H1 (cell line): ENCODE measurements around the gene VSTM4.

ENCODE experiments used
- POLR2A ChIP-seq, 2 experiments: IDR thresholded peaks; 1 replicate in 1 of 2; 2 replicates in 1 of 2; pipeline ENCODE4 v1.6.1; 2011; ENCODE audit warnings: low read depth in 2 of 2, low read length in 2 of 2, mild to moderate bottlenecking in 2 of 2; ENCODE audit errors: control extremely low read depth in 1 of 2
- SP1 ChIP-seq: IDR thresholded peaks from 2 replicates; pipeline ENCODE4 v1.6.1; 2011; ENCODE audit warnings: low read depth, low read length
- YY1 ChIP-seq: IDR thresholded peaks from 2 replicates; pipeline ENCODE4 v1.6.1; 2011; ENCODE audit warnings: low read depth, mild to moderate bottlenecking, low read length
- TF ChIP-seq, protein P1 (sequence below), 3 experiments: IDR thresholded peaks; 1 replicate in 2 of 3; 2 replicates in 1 of 3; pipeline versions ENCODE4 v1.5.1 to v1.6.1; 2011; ENCODE audit warnings: low read length in 3 of 3, mild to moderate bottlenecking in 3 of 3, inconsistent platforms in 2 of 3, low read depth in 1 of 3, moderate library complexity in 1 of 3; ENCODE audit not compliant: insufficient read depth in 1 of 3; ENCODE audit errors: control extremely low read depth in 1 of 3

DNA sequence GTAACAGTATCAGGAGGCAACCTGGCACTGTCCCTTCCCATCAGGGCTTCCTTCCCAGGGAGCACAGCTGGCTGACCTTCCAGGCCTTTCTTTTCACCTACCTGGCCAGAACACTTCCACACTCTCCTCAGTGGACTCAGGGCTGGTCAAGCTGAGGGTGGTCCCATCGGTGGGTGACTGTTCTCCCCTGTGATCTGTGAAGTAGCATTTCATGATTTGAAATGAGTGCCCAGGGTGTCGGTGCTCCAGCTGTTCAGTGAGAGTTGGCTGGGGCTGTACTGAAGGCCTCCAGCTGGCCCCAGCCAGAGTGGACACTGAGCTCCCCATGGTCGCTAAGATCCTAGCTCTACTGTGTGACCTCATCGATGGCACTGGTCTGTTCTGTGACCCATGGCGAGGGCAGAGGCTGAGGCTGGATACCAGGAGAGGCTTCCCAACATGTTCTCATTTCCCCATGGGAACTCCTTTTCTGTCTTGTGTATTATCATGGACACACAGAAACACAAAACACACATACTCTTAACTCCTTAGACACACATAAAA, 18.5 kb upstream of the VSTM4 start, which contains the start of gene FAM170B:
- TF ChIP-seq, protein P1, sequence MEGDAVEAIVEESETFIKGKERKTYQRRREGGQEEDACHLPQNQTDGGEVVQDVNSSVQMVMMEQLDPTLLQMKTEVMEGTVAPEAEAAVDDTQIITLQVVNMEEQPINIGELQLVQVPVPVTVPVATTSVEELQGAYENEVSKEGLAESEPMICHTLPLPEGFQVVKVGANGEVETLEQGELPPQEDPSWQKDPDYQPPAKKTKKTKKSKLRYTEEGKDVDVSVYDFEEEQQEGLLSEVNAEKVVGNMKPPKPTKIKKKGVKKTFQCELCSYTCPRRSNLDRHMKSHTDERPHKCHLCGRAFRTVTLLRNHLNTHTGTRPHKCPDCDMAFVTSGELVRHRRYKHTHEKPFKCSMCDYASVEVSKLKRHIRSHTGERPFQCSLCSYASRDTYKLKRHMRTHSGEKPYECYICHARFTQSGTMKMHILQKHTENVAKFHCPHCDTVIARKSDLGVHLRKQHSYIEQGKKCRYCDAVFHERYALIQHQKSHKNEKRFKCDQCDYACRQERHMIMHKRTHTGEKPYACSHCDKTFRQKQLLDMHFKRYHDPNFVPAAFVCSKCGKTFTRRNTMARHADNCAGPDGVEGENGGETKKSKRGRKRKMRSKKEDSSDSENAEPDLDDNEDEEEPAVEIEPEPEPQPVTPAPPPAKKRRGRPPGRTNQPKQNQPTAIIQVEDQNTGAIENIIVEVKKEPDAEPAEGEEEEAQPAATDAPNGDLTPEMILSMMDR (IDR thresholded peaks at IDR 0.05; ENCODE audit: control extremely low read depth in 1 of 3, insufficient read depth in 1 of 3, low read depth in 1 of 3, low read length in 3 of 3), result no peak
- TF ChIP-seq SP1 (no peak), YY1 (no peak), POLR2A (IDR thresholded peaks at IDR 0.05; ENCODE audit: control extremely low read depth in 1 of 2, low read depth in 2 of 2, low read length in 2 of 2) (no peak)
